PC-3 (cell line): ENCODE measurements around the gene CCDC142. TPM values are rescaled to one million over a fixed set of nuclear protein-coding genes. Genes with fewer than 3 reads are reported as not detected.

Source experiments
- ATAC-seq: fragments of 200-7000 bp; cut with Tn5 transposase; 2 replicates; pipeline ENCODE4 v1.9.1; 2020; ENCODE audit warnings: mild to moderate bottlenecking, moderate library complexity
- BruUV-seq: library from RNA; stranded (reverse); fragments of 400-500 nt; replicated peaks from 2 replicates; lab custom pipeline; 2021; lab: Mats Ljungman, UMichigan
- CTCF ChIA-PET: fragments of 300-600 bp; sonication (Branson Sonifier 250); formaldehyde crosslinking; loops from one replicate; lab custom pipeline; 2022; ENCODE audit warnings: antibody characterized with exemption; lab: Charles Lee
- POLR2A ChIA-PET: fragments of 300-600 bp; sonication (Branson Sonifier 250); formaldehyde crosslinking; loops from one replicate; lab custom pipeline; 2022; ENCODE audit warnings: antibody characterized with exemption; ENCODE audit not compliant: unreplicated experiment; lab: Charles Lee
- DNase-seq: peaks from one replicate; pipeline ENCODE4 v3.0.0-alpha.2; 2015
- H2AFZ ChIP-seq: fragments of 300-600 bp; sonication (generic); 2 replicates; pipeline ENCODE4 v1.6.0; 2016; ENCODE audit warnings: antibody characterized with exemption, low read length
- H3F3A ChIP-seq: fragments of 300-600 bp; sonication (generic); one replicate; pipeline ENCODE4 v1.6.0; 2017; ENCODE audit warnings: antibody characterized with exemption, low read length, control low read depth, mild to moderate bottlenecking; ENCODE audit not compliant: unreplicated experiment
- H3K27ac ChIP-seq: fragments of 300-600 bp; sonication (generic); 2 replicates; pipeline ENCODE4 v1.5.1; 2016; ENCODE audit warnings: mild to moderate bottlenecking, low read length
- H3K27me3 ChIP-seq: fragments of 300-600 bp; sonication (generic); 2 replicates; pipeline ENCODE4 v1.6.1; 2016; ENCODE audit warnings: low read length, mixed read lengths
- H3K36me3 ChIP-seq: fragments of 300-600 bp; sonication (generic); 2 replicates; pipeline ENCODE4 v1.6.1; 2016; ENCODE audit warnings: low read depth, mixed run types, low read length, mixed read lengths
- H3K4me1 ChIP-seq: fragments of 300-600 bp; sonication (generic); 2 replicates; pipeline ENCODE4 v1.5.1; 2016; ENCODE audit warnings: low read length; ENCODE audit not compliant: insufficient read depth
- H3K4me2 ChIP-seq: fragments of 300-600 bp; sonication (generic); 2 replicates; pipeline ENCODE4 v1.6.0; 2016; ENCODE audit warnings: low read length
- H3K4me3 ChIP-seq: fragments of 300-600 bp; sonication (generic); 2 replicates; pipeline ENCODE4 v1.5.1; 2016; ENCODE audit warnings: mild to moderate bottlenecking, low read length, mixed read lengths
- H3K79me2 ChIP-seq: fragments of 300-600 bp; sonication (generic); 2 replicates; pipeline ENCODE4 v1.6.1; 2017; ENCODE audit warnings: low read length, mixed read lengths
- H3K9ac ChIP-seq: fragments of 300-600 bp; sonication (generic); 2 replicates; pipeline ENCODE4 v1.6.0; 2016; ENCODE audit warnings: mild to moderate bottlenecking, low read length
- H3K9me2 ChIP-seq: fragments of 300-600 bp; sonication (generic); replicated peaks from 2 replicates; pipeline ENCODE4 v1.6.1; 2016; ENCODE audit warnings: mixed run types, low read length, mixed read lengths
- H3K9me3 ChIP-seq: fragments of 300-600 bp; sonication (generic); 2 replicates; pipeline ENCODE4 v1.6.1; 2016; ENCODE audit warnings: low read length, mixed read lengths
- H4K20me1 ChIP-seq: fragments of 300-600 bp; sonication (generic); 2 replicates; pipeline ENCODE4 v1.6.1; 2016; ENCODE audit warnings: low read length, mixed read lengths
- CTCF ChIP-seq: fragments of 300-600 bp; sonication (generic); conservative IDR thresholded peaks from 2 replicates; pipeline ENCODE4 v1.5.1; 2017; ENCODE audit warnings: antibody characterized with exemption, low read depth, mild to moderate bottlenecking, low read length
- EZH2 ChIP-seq: fragments of 300-600 bp; sonication (generic); IDR thresholded peaks from one replicate; pipeline ENCODE4 v1.6.1; 2017; ENCODE audit warnings: antibody characterized with exemption, mild to moderate bottlenecking, low read length; ENCODE audit not compliant: unreplicated experiment
- EZH2phosphoT487 ChIP-seq: fragments of 300-600 bp; sonication (generic); IDR thresholded peaks from 2 replicates; pipeline ENCODE4 v1.6.1; 2018; ENCODE audit warnings: mild to moderate bottlenecking, antibody characterized with exemption, low read length, borderline replicate concordance
- intact Hi-C: fragments of 100-400 bp; cut with micrococcal nuclease; formaldehyde crosslinking; loops from 2 replicates; pipeline ENCODE4 v1.9.0; 2023
- total RNA-seq: library from RNA; depleted of rRNA; stranded (reverse); fragments of >200 nt; gene quantifications from 2 replicates; pipeline ENCODE4 v1.2.3, GENCODE V29; 2014

CCDC142 gene
- total RNA-seq, 1 experiment from 2014 or later: 14.7 TPM

DNA sequence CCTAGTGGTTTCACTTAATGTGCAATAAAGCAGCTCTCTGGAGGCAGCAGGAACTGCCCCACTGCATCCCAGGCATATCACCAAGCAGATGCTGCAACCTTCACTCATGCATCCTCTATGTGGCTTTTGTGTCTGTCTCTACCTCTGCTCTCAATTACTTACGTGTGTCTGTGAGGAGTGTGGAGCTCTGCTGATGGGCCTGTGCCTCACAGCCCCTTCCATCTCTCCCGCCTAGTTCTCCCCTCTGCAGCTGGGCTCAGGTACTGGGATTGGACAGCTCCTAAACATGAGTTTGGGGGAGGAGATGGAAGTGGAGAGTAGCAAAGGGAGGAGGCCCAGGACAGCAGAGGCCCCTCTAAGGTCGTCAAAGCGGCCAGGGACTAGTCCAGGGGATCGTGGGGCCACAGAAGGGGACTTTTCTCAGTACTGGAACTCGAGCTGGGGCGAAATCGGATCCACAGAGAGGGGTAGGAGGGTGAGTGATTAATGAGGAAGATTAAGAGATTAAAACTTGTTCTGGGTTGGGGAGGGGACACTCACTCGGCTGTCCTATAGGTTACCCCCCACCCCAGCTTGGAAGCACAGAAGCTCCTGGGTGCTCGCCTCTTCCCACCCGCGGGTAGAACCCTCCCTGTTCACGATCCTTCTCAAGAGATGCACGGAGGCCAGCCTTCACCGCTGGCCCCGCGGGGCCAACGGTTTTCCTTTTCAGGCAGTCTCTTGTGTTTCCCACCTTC lies 18.7 kb upstream of the CCDC142 start:
- DNase-seq (no peak), ATAC-seq (no peak)
- intact Hi-C loops: no loop called here
- no TSS peak for BruUV-seq
- Histone ChIP-seq H3K4me1 (peaks cover 29% of the 10 kb centered on the region), H4K20me1 (no peaks in the 10 kb centered on the region), H3K79me2 (peaks cover 14% of the 10 kb centered on the region), H3K4me2 (no peak overlapping the region), H3K27me3 (no peaks in the 10 kb centered on the region), H3F3A (no peaks in the 10 kb centered on the region), H3K27ac (no peak overlapping the region), H3K9me2 (no peaks in the 10 kb centered on the region), H3K9ac (no peak overlapping the region), H3K4me3 (no peak overlapping the region), H3K9me3 (no peaks in the 10 kb centered on the region), H2AFZ (no peak overlapping the region), H3K36me3 (peaks cover 7% of the 10 kb centered on the region)
- TF ChIP-seq EZH2phosphoT487 (no peak), CTCF (no peak), EZH2 (no peak)
- ChIA-PET POLR2A (no interaction called here), CTCF (no interaction called here)

DNA sequence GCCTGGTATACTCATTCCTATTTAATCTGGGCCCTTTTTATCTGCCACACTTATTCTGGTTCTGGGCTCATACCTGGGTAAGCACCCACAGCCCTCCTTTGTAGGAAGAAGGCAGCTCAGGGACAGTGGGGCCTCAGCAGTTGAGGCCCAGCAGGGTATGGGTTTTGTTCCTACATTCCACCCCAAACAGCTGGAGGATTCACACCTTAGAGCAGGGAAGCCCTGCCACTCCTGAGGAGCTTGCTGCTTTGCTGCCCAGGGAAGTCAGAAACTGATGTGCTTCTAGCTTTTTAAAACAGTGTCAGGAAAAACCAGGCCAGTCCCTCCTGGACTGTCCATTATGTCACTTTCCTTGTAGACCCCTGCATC lies 17.8 kb upstream of the CCDC142 start:
- Histone ChIP-seq H3F3A (no peaks in the 10 kb centered on the region), H3K4me3 (no peak overlapping the region), H3K9me3 (no peaks in the 10 kb centered on the region), H3K4me1 (peaks cover 23% of the 10 kb centered on the region), H3K36me3 (peaks cover 7% of the 10 kb centered on the region), H3K27ac (no peak overlapping the region), H3K79me2 (peaks cover 5% of the 10 kb centered on the region), H3K9me2 (no peaks in the 10 kb centered on the region), H3K27me3 (no peaks in the 10 kb centered on the region), H3K4me2 (no peak overlapping the region), H4K20me1 (no peaks in the 10 kb centered on the region), H3K9ac (no peak overlapping the region), H2AFZ (no peak overlapping the region)
- POLR2A ChIA-PET: no interaction called here
- DNase-seq (no peak), ATAC-seq (no peak)
- intact Hi-C loops: no loop called here
- TF ChIP-seq EZH2phosphoT487 (no peak), EZH2 (no peak), CTCF (no peak)
- CTCF ChIA-PET: no interaction called here
- BruUV-seq: no TSS peak

DNA sequence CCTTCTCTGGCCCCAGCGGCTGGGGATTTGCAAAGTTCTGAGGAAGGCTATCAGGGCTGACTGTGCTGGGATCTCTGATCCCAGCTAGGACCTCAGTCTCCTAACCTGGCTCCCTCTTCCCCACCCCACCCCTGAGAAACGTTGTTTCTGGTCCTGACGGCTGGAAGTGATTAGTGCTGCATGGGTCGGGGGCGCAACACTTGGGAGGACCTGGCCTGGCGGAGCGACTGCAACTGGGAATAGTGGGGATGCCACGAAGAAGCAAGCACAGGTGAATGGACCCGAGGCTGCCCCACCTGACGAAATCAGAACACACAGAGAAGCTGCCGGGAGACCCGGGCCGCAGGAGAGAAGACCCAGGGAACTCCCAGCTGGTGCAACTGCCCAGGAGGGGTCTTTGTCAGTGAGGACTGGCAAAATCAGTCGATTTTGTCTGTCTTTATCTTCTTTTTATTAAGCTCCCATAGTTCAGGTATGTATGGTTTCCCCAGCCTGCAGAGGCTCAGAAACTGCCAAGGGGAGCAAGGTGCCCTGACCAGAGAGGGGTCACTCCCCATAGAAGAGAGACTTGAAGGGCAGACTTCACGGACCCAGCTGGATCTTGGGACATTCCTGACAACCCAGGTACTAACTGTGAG lies 17.3 kb upstream of the CCDC142 start:
- intact Hi-C loops: no loop called here
- H2AFZ ChIP-seq: no peak overlapping the region
- POLR2A ChIA-PET: no interaction called here

More for the DNA sequence above, 17.3 kb upstream of the CCDC142 start:
- no peaks in the 10 kb centered on the region for H4K20me1 ChIP-seq
- H3K79me2 ChIP-seq: no peaks in the 10 kb centered on the region
- CTCF ChIA-PET: no interaction called here
- BruUV-seq: no TSS peak
- H3K36me3 ChIP-seq: peaks cover 3% of the 10 kb centered on the region; the same call in 1 of the 2 replicates
- ATAC-seq (no peak), DNase-seq (no peak)
- no peaks in the 10 kb centered on the region for H3F3A ChIP-seq
- H3K27me3 ChIP-seq: no peaks in the 10 kb centered on the region
- H3K9me2 ChIP-seq: no peaks in the 10 kb centered on the region
- H3K4me1 ChIP-seq: peaks cover 19% of the 10 kb centered on the region
- H3K9me3 ChIP-seq: no peaks in the 10 kb centered on the region
- no peak overlapping the region for H3K4me2 ChIP-seq
- H3K4me3 ChIP-seq: no peak overlapping the region
- H3K27ac ChIP-seq: no peak overlapping the region
- TF ChIP-seq CTCF (no peak), EZH2phosphoT487 (no peak), EZH2 (no peak)
- H3K9ac ChIP-seq: no peak overlapping the region
